PC-3 (cell line): ENCODE measurements around the gene MINK1. TPM values are rescaled to one million over a fixed set of nuclear protein-coding genes. Genes with fewer than 3 reads are reported as not detected.
A peak's percentile ranks its signal among the peaks of the same experiment; 100 is the strongest.
"Not testable (repeated sequence)": the region's sequence is repeated elsewhere in the genome, so short reads cannot be mapped to it uniquely, and the experiment has no call there.

Source experiments
- ATAC-seq: fragments of 200-7000 bp; cut with Tn5 transposase; 2 replicates; pipeline ENCODE4 v1.9.1; 2020; ENCODE audit warnings: mild to moderate bottlenecking, moderate library complexity
- BruUV-seq: library from RNA; stranded (reverse); fragments of 400-500 nt; replicated peaks from 2 replicates; lab custom pipeline; 2021; lab: Mats Ljungman, UMichigan
- CTCF ChIA-PET: fragments of 300-600 bp; sonication (Branson Sonifier 250); formaldehyde crosslinking; loops from one replicate; lab custom pipeline; 2022; ENCODE audit warnings: antibody characterized with exemption; lab: Charles Lee
- POLR2A ChIA-PET: fragments of 300-600 bp; sonication (Branson Sonifier 250); formaldehyde crosslinking; loops from one replicate; lab custom pipeline; 2022; ENCODE audit warnings: antibody characterized with exemption; ENCODE audit not compliant: unreplicated experiment; lab: Charles Lee
- DNase-seq: peaks from one replicate; pipeline ENCODE4 v3.0.0-alpha.2; 2015
- H2AFZ ChIP-seq: fragments of 300-600 bp; sonication (generic); 2 replicates; pipeline ENCODE4 v1.6.0; 2016; ENCODE audit warnings: antibody characterized with exemption, low read length
- H3F3A ChIP-seq: fragments of 300-600 bp; sonication (generic); one replicate; pipeline ENCODE4 v1.6.0; 2017; ENCODE audit warnings: antibody characterized with exemption, low read length, control low read depth, mild to moderate bottlenecking; ENCODE audit not compliant: unreplicated experiment
- H3K27ac ChIP-seq: fragments of 300-600 bp; sonication (generic); 2 replicates; pipeline ENCODE4 v1.5.1; 2016; ENCODE audit warnings: mild to moderate bottlenecking, low read length
- H3K27me3 ChIP-seq: fragments of 300-600 bp; sonication (generic); 2 replicates; pipeline ENCODE4 v1.6.1; 2016; ENCODE audit warnings: low read length, mixed read lengths
- H3K36me3 ChIP-seq: fragments of 300-600 bp; sonication (generic); 2 replicates; pipeline ENCODE4 v1.6.1; 2016; ENCODE audit warnings: low read depth, mixed run types, low read length, mixed read lengths
- H3K4me1 ChIP-seq: fragments of 300-600 bp; sonication (generic); 2 replicates; pipeline ENCODE4 v1.5.1; 2016; ENCODE audit warnings: low read length; ENCODE audit not compliant: insufficient read depth
- H3K4me2 ChIP-seq: fragments of 300-600 bp; sonication (generic); 2 replicates; pipeline ENCODE4 v1.6.0; 2016; ENCODE audit warnings: low read length
- H3K4me3 ChIP-seq: fragments of 300-600 bp; sonication (generic); 2 replicates; pipeline ENCODE4 v1.5.1; 2016; ENCODE audit warnings: mild to moderate bottlenecking, low read length, mixed read lengths
- H3K79me2 ChIP-seq: fragments of 300-600 bp; sonication (generic); 2 replicates; pipeline ENCODE4 v1.6.1; 2017; ENCODE audit warnings: low read length, mixed read lengths
- H3K9ac ChIP-seq: fragments of 300-600 bp; sonication (generic); 2 replicates; pipeline ENCODE4 v1.6.0; 2016; ENCODE audit warnings: mild to moderate bottlenecking, low read length
- H3K9me2 ChIP-seq: fragments of 300-600 bp; sonication (generic); replicated peaks from 2 replicates; pipeline ENCODE4 v1.6.1; 2016; ENCODE audit warnings: mixed run types, low read length, mixed read lengths
- H3K9me3 ChIP-seq: fragments of 300-600 bp; sonication (generic); 2 replicates; pipeline ENCODE4 v1.6.1; 2016; ENCODE audit warnings: low read length, mixed read lengths
- H4K20me1 ChIP-seq: fragments of 300-600 bp; sonication (generic); 2 replicates; pipeline ENCODE4 v1.6.1; 2016; ENCODE audit warnings: low read length, mixed read lengths
- EZH2 ChIP-seq: fragments of 300-600 bp; sonication (generic); IDR thresholded peaks from one replicate; pipeline ENCODE4 v1.6.1; 2017; ENCODE audit warnings: antibody characterized with exemption, mild to moderate bottlenecking, low read length; ENCODE audit not compliant: unreplicated experiment
- EZH2phosphoT487 ChIP-seq: fragments of 300-600 bp; sonication (generic); IDR thresholded peaks from 2 replicates; pipeline ENCODE4 v1.6.1; 2018; ENCODE audit warnings: mild to moderate bottlenecking, antibody characterized with exemption, low read length, borderline replicate concordance
- intact Hi-C: fragments of 100-400 bp; cut with micrococcal nuclease; formaldehyde crosslinking; loops from 2 replicates; pipeline ENCODE4 v1.9.0; 2023
- total RNA-seq: library from RNA; depleted of rRNA; stranded (reverse); fragments of >200 nt; gene quantifications from 2 replicates; pipeline ENCODE4 v1.2.3, GENCODE V29; 2014
- TF ChIP-seq, protein P1 (sequence below): fragments of 300-600 bp; sonication (generic); conservative IDR thresholded peaks from 2 replicates; pipeline ENCODE4 v1.5.1; 2017; ENCODE audit warnings: antibody characterized with exemption, low read depth, mild to moderate bottlenecking, low read length

The MINK1 gene
- total RNA-seq, 1 experiment from 2014 or later, result 44.5 TPM

GRCh38 chr17:4827399-4827798 is 5.7 kb upstream of the MINK1 start:
- intact Hi-C loops, result no loop called here
- H3K4me2 ChIP-seq, result no peak overlapping the region
- no peaks in the 10 kb centered on the region for H3F3A ChIP-seq
- POLR2A ChIA-PET, result no interaction called here
- H3K4me3 ChIP-seq, result no peak overlapping the region
- H2AFZ ChIP-seq, result no peak overlapping the region
- CTCF ChIA-PET, result no interaction called here
- no peaks in the 10 kb centered on the region for H3K27me3 ChIP-seq
- H3K9me3 ChIP-seq, result no peaks in the 10 kb centered on the region
- H3K9ac ChIP-seq, result no peak overlapping the region
- no peaks in the 10 kb centered on the region for H3K9me2 ChIP-seq
- H3K4me1 ChIP-seq, result no peaks in the 10 kb centered on the region
- H4K20me1 ChIP-seq, result no peaks in the 10 kb centered on the region
- no peaks in the 10 kb centered on the region for H3K79me2 ChIP-seq
- DNase-seq (no peak), ATAC-seq (no peak)
- no peaks in the 10 kb centered on the region for H3K36me3 ChIP-seq
- no TSS peak for BruUV-seq
- TF ChIP-seq EZH2phosphoT487 (no peak), EZH2 (no peak)
- TF ChIP-seq, protein P1, sequence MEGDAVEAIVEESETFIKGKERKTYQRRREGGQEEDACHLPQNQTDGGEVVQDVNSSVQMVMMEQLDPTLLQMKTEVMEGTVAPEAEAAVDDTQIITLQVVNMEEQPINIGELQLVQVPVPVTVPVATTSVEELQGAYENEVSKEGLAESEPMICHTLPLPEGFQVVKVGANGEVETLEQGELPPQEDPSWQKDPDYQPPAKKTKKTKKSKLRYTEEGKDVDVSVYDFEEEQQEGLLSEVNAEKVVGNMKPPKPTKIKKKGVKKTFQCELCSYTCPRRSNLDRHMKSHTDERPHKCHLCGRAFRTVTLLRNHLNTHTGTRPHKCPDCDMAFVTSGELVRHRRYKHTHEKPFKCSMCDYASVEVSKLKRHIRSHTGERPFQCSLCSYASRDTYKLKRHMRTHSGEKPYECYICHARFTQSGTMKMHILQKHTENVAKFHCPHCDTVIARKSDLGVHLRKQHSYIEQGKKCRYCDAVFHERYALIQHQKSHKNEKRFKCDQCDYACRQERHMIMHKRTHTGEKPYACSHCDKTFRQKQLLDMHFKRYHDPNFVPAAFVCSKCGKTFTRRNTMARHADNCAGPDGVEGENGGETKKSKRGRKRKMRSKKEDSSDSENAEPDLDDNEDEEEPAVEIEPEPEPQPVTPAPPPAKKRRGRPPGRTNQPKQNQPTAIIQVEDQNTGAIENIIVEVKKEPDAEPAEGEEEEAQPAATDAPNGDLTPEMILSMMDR, result no peak
- H3K27ac ChIP-seq, result no peak overlapping the region

- ATAC-seq, result peak; percentile 21
- CTCF ChIA-PET, H3K27me3 ChIP-seq, H4K20me1 ChIP-seq, BruUV-seq, H3F3A ChIP-seq, DNase-seq, H3K36me3 ChIP-seq, H3K9me2 ChIP-seq, H3K9me3 ChIP-seq: not testable (repeated sequence)
- H3K4me1 ChIP-seq, result peaks cover 24% of the 10 kb centered on the region
- H3K4me2 ChIP-seq, result peak overlapping the region; percentile 58
- H3K79me2 ChIP-seq, result peaks cover 46% of the 10 kb centered on the region
- peak overlapping the region; percentile 93 for H3K9ac ChIP-seq
- intact Hi-C loops, result loop anchor here (1.0 to 10.0 kb wide), 2 partner anchors 26 to 52 kb away; partner anchors contain the start of gene PLD2
- H3K27ac ChIP-seq, result peak overlapping the region; percentile 60
- H2AFZ ChIP-seq, result 0 out of 2 replicates have a peak overlapping the region, but pooled peaks have one; percentile 32
- POLR2A ChIA-PET, result interaction anchor here (0.6 kb wide), 1 partner anchor 65 kb away, joined by 6 read pairs; no protein-coding TSS in a partner anchor
- H3K4me3 ChIP-seq, result peak overlapping the region; percentile 42; the same call in 1 of the 2 replicates
Observed at GRCh38 chr17:4832829-4833177, 337 bp upstream of the MINK1 start.

- Histone ChIP-seq H3K9me3 (no peaks in the 10 kb centered on the region), H3K79me2 (peaks cover 59% of the 10 kb centered on the region), H3K36me3 (peaks cover 6% of the 10 kb centered on the region), H3K9ac (peak overlapping the region; percentile 93), H3K27ac (peak overlapping the region; percentile 60), H3K4me1 (peaks cover 25% of the 10 kb centered on the region), H4K20me1 (no peaks in the 10 kb centered on the region), H3K9me2 (no peaks in the 10 kb centered on the region), H2AFZ (peak overlapping the region; percentile 63; the same call in 1 of the 2 replicates), H3K4me3 (peak overlapping the region; percentile 97), H3F3A (no peaks in the 10 kb centered on the region), H3K27me3 (no peaks in the 10 kb centered on the region), H3K4me2 (peak overlapping the region; percentile 100)
- peak; percentile 6; the same call in 1 of the 2 replicates for ATAC-seq
- TSS peak; percentile 49 for BruUV-seq
- intact Hi-C loops, result loop anchor here (1.0 to 10.0 kb wide), 2 partner anchors 27 to 51 kb away; partner anchors contain the start of gene PLD2
- ChIA-PET POLR2A (interaction anchor here (0.6 kb wide), 1 partner anchor 114 kb away, joined by 4 read pairs; the partner anchor contains the start of gene PFN1), CTCF (no interaction called here)
- DNase-seq, result peak; percentile 10
- TF ChIP-seq, protein P1, result no peak
- TF ChIP-seq EZH2phosphoT487 (no peak), EZH2 (no peak)
Observed at GRCh38 chr17:4833941-4834680, 971 bp downstream of the MINK1 start.
